ENCODE data around the gene GSKIP. TPM values are rescaled to one million over a fixed set of nuclear protein-coding genes. Genes with fewer than 3 reads are reported as not detected.
"Not testable (repeated sequence)": the region's sequence is repeated elsewhere in the genome, so short reads cannot be mapped to it uniquely, and the experiment has no call there.

GSKIP gene, protein sequence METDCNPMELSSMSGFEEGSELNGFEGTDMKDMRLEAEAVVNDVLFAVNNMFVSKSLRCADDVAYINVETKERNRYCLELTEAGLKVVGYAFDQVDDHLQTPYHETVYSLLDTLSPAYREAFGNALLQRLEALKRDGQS
- total RNA-seq = 10 to 100 TPM; 15.2 to 25.5 TPM

GRCh38 chr14:96362965-96363750, at the start of gene GSKIP, which contains the start of gene ATG2B:
GSKIP (plus strand) TSS chr14:96363526; CDS start chr14:96382248, 18,722 bp downstream.
ATG2B (minus strand) TSS chr14:96363341; CDS start chr14:96362976, 365 bp downstream.
- DNase-seq (ENCODE audit: low spot score) (peak; percentile 96), ATAC-seq (peak; percentile 96 to 97)
- H3K4me1 Mint-ChIP-seq (ENCODE audit: low read depth in 2 of 2) = peaks cover 39 to 45% of the 10 kb centered on the region in 2 donors
- no peaks in the 10 kb centered on the region for H3K27me3 Mint-ChIP-seq
- H3K4me3 Mint-ChIP-seq = peak within 1 kb of the TSS; percentile 92
- H3K9me3 Mint-ChIP-seq = no peaks in the 10 kb centered on the region
- peak within 1 kb of the TSS; percentile 87 to 89 for H3K27ac Mint-ChIP-seq
- no peaks in the 10 kb centered on the region for H3K36me3 Mint-ChIP-seq

DNA sequence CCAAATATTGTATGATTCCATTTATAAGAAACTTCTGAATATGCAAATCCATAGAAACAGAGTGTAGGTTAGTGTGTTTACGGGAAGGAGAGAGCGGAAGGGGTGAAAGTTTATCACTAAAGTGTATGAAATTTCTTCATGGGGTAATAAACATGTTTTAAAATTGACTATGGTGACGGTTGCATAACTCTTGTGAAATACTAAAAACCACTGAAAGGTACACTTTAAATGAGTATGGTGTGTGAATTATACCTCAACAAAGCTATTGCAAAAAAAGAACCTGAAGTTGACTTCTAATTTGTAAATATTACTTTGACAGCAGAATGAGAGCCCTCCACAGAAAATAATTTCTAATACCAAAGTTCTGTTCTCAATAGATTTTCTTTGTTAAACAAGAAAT, 47.2 kb upstream of the GSKIP start:
- DNase-seq (ENCODE audit: low spot score) (no peak), ATAC-seq (no peak)
- Mint-ChIP-seq H3K4me1 (ENCODE audit: low read depth in 2 of 2) (no peaks in the 10 kb centered on the region), H3K9me3 (no peaks in the 10 kb centered on the region), H3K4me3 (no peak overlapping the region), H3K27ac (no peak overlapping the region), H3K27me3 (no peaks in the 10 kb centered on the region), H3K36me3 (peaks cover 21% of the 10 kb centered on the region)

GRCh38 chr14:96318836-96319235, 44.5 kb upstream of the GSKIP start:
- H3K4me1 Mint-ChIP-seq (ENCODE audit: low read depth in 2 of 2) = no peaks in the 10 kb centered on the region
- DNase-seq (ENCODE audit: low spot score) (no peak), ATAC-seq (no peak)
- H3K9me3 Mint-ChIP-seq = no peaks in the 10 kb centered on the region
- H3K4me3 Mint-ChIP-seq = no peak overlapping the region
- H3K27ac Mint-ChIP-seq = no peak overlapping the region
- peaks cover 22% of the 10 kb centered on the region for H3K36me3 Mint-ChIP-seq
- no peaks in the 10 kb centered on the region for H3K27me3 Mint-ChIP-seq

DNA sequence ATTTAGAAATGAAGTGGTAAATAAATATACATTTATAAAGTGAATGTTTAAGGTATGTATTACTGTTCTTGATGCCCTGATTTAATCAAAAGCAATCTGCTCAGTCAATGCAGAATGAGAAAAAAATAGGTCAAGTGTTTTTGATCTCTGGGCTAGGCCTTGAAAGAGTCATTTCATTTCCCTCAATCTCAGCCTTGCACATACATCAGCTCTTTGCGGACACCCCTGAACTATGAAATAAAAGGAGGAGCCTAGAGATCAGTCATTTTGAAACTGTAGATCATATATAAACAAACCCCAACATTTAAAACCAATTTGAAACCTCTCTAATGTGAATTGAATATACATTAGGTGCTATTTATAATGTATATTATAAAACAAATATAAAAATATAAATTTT, 42.7 kb upstream of the GSKIP start:
- Mint-ChIP-seq H3K27me3 (no peaks in the 10 kb centered on the region), H3K27ac (no peak overlapping the region), H3K4me1 (ENCODE audit: low read depth in 2 of 2) (no peaks in the 10 kb centered on the region), H3K36me3 (peaks cover 24% of the 10 kb centered on the region), H3K9me3 (no peaks in the 10 kb centered on the region), H3K4me3 (no peak overlapping the region)
- ATAC-seq (no peak), DNase-seq (ENCODE audit: low spot score) (no peak)

GRCh38 chr14:96324219-96324618, 39.1 kb upstream of the GSKIP start:
- H3K36me3 Mint-ChIP-seq = peaks cover 12% of the 10 kb centered on the region
- no peaks in the 10 kb centered on the region for H3K9me3 Mint-ChIP-seq
- H3K27me3 Mint-ChIP-seq = no peaks in the 10 kb centered on the region
- H3K27ac Mint-ChIP-seq = no peak overlapping the region
- no peak overlapping the region for H3K4me3 Mint-ChIP-seq
- no peaks in the 10 kb centered on the region for H3K4me1 Mint-ChIP-seq (ENCODE audit: low read depth in 2 of 2)
- DNase-seq (ENCODE audit: low spot score) = no peak
- ATAC-seq = no peak

DNA sequence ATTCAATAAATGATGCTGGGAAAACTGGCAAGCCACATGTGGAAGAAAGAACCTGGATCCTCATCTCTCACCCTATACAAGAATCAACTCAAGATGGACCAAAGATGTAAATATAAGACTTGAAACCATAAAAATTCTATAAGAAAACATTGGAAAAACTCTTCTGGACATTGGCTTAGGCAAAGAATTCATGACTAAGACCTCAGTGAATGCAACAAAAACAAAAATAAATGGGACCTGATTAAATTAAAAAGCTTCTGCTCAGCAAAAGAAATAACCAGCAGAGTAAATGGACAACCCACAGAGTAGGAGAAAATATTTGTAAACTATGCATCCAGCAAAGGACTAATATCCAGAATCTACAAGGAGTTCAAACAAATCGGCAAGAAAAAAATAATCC, 24.8 kb upstream of the GSKIP start:
- DNase-seq (ENCODE audit: low spot score) = no peak
- H3K36me3 Mint-ChIP-seq = peaks cover 15% of the 10 kb centered on the region
- no peak overlapping the region for H3K4me3 Mint-ChIP-seq
- H3K27me3 Mint-ChIP-seq = no peaks in the 10 kb centered on the region
- ATAC-seq = no peak
- H3K9me3 Mint-ChIP-seq = no peaks in the 10 kb centered on the region
- peaks cover 0 to 2% of the 10 kb centered on the region in 2 donors for H3K4me1 Mint-ChIP-seq (ENCODE audit: low read depth in 2 of 2)
- no peak overlapping the region for H3K27ac Mint-ChIP-seq

DNA sequence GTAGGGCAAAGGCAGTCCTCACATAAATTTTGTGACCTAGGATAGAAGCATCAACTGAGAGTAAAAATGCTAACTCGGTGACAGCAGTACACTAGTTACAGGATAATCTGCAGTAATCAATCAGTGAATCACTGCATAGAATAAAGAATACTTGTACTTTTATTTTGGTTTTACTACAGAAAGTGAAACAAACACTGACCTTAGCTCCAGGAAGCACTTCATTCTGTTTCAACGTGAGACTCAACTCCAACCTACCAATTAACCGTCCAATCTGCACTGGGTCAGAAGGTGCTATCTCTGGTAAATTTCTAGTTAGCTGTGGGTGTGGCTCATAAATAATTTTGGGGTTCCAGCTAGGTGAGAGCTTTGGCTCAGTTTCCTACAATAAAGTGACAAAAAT, 22.0 kb upstream of the GSKIP start:
- H3K4me3 Mint-ChIP-seq = no peak overlapping the region
- peaks cover 0 to 2% of the 10 kb centered on the region in 2 donors for H3K4me1 Mint-ChIP-seq (ENCODE audit: low read depth in 2 of 2)
- H3K9me3 Mint-ChIP-seq = no peaks in the 10 kb centered on the region
- H3K27me3 Mint-ChIP-seq = no peaks in the 10 kb centered on the region
- DNase-seq (ENCODE audit: low spot score) (no peak), ATAC-seq (no peak)
- no peak overlapping the region for H3K27ac Mint-ChIP-seq
- peaks cover 15% of the 10 kb centered on the region for H3K36me3 Mint-ChIP-seq

DNA sequence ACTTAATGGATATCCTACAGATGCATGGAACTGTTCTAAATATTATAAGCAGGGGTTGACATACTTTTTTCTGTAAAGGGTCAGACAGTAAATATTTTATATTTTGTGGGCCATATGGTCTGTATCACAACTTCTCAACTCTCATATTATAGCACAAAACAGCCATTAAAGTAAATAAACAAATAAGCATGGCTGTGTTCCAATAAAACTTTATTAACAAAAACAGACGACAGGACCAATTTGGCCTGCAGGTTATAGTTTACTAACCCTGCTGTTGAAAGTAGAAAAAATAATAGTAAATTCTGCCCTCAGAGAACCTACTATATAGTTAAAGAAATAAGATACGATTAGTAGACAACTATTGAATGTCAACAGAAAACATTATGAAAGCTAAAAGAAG, 17.7 kb upstream of the GSKIP start:
- no peaks in the 10 kb centered on the region for H3K36me3 Mint-ChIP-seq
- H3K9me3 Mint-ChIP-seq = no peaks in the 10 kb centered on the region
- DNase-seq (ENCODE audit: low spot score) (no peak), ATAC-seq (no peak)
- H3K4me1 Mint-ChIP-seq (ENCODE audit: low read depth in 2 of 2) = peaks cover 12 to 18% of the 10 kb centered on the region in 2 donors
- no peak overlapping the region for H3K27ac Mint-ChIP-seq
- H3K4me3 Mint-ChIP-seq = no peak overlapping the region
- no peaks in the 10 kb centered on the region for H3K27me3 Mint-ChIP-seq

DNA sequence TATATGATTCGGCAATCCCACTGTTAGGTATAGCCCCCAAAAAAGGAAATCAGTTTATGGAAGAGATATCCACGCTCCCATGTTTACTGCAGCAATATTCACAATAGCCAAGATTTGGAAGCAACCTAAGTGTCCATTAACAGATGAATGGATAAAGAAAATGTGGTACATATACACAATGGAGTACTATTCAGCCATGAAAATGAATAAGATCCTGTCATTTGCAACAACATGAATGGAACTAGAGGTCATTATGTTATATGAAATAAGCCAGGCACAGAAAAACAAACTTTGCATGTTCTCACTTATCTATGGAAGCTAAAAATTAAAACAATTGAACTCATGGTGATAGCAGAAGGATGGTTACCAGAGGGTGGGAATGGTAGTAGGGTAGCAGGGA, 15.4 kb upstream of the GSKIP start:
- not testable (repeated sequence) for ATAC-seq; H3K27ac Mint-ChIP-seq; H3K36me3 Mint-ChIP-seq; H3K4me3 Mint-ChIP-seq; DNase-seq (ENCODE audit: low spot score); H3K27me3 Mint-ChIP-seq; H3K9me3 Mint-ChIP-seq
- H3K4me1 Mint-ChIP-seq (ENCODE audit: low read depth in 2 of 2) = peaks cover 12 to 23% of the 10 kb centered on the region in 2 donors

DNA sequence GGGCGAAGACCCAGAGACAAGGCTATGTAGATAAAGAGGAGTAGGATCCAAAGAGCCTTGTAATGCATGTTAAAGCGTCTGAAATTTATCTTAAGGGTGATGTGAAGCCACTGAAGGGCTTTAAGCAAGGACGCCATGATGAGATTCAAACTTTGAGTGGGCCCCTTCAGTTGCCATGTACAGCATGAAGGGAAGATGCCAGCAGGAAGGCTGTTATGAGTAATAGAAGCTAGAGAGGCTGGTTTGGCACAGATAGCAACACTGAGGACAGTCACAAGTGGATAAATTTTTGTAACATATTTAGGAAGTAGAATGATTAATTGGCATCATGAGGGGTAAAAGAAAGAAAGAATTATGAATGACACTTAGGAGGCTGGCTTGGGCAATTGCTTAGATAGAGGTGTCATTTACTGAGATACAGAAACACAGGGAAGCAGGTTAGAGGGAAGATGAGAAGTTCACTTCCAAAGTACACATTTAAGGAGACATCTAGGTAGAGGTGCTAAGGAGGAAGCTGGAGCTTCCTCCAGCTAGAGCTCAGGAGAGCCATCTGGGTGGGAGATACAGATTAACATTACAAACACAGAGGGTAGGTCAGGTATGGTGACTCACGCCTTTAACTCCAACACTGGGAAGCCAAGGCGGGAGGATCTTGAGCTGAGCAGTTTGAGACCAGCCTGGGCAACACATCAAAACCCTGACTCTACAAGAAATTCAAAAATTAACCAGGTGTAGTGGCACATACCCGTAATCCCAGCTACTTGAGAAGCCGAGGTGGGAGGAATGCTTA, 13.8 kb upstream of the GSKIP start:
- H3K9me3 Mint-ChIP-seq = no peaks in the 10 kb centered on the region

GRCh38 chr14:96351986-96352385, 11.3 kb upstream of the GSKIP start:
- peaks cover 14 to 25% of the 10 kb centered on the region in 2 donors for H3K4me1 Mint-ChIP-seq (ENCODE audit: low read depth in 2 of 2)
- no peaks in the 10 kb centered on the region for H3K36me3 Mint-ChIP-seq
- DNase-seq (ENCODE audit: low spot score) = no peak
- no peaks in the 10 kb centered on the region for H3K9me3 Mint-ChIP-seq
- ATAC-seq = no peak
- no peaks in the 10 kb centered on the region for H3K27me3 Mint-ChIP-seq
- no peak overlapping the region for H3K4me3 Mint-ChIP-seq
- no peak overlapping the region for H3K27ac Mint-ChIP-seq

More for the DNA sequence above, 13.8 kb upstream of the GSKIP start:
- H3K27ac Mint-ChIP-seq = no peak overlapping the region
- H3K27me3 Mint-ChIP-seq = no peaks in the 10 kb centered on the region
- no peak overlapping the region for H3K4me3 Mint-ChIP-seq
- H3K36me3 Mint-ChIP-seq = no peaks in the 10 kb centered on the region
- DNase-seq (ENCODE audit: low spot score) (no peak), ATAC-seq (peak in 1 of 2 donors; percentile 68)
- peaks cover 12 to 23% of the 10 kb centered on the region in 2 donors for H3K4me1 Mint-ChIP-seq (ENCODE audit: low read depth in 2 of 2)

GRCh38 chr14:96352708-96353107, 10.6 kb upstream of the GSKIP start:
- Mint-ChIP-seq H3K27me3 (no peaks in the 10 kb centered on the region), H3K9me3 (no peaks in the 10 kb centered on the region), H3K4me3 (no peak overlapping the region), H3K27ac (no peak overlapping the region), H3K36me3 (no peaks in the 10 kb centered on the region), H3K4me1 (ENCODE audit: low read depth in 2 of 2) (peaks cover 10 to 30% of the 10 kb centered on the region in 2 donors)
- ATAC-seq = no peak
- no peak for DNase-seq (ENCODE audit: low spot score)

GRCh38 chr14:96354246-96354645, 9.1 kb upstream of the GSKIP start:
- no peaks in the 10 kb centered on the region for H3K27me3 Mint-ChIP-seq
- peaks cover 7 to 23% of the 10 kb centered on the region in 2 donors for H3K4me1 Mint-ChIP-seq (ENCODE audit: low read depth in 2 of 2)
- no peaks in the 10 kb centered on the region for H3K9me3 Mint-ChIP-seq
- H3K27ac Mint-ChIP-seq = no peak overlapping the region
- no peaks in the 10 kb centered on the region for H3K36me3 Mint-ChIP-seq
- ATAC-seq = no peak
- no peak overlapping the region for H3K4me3 Mint-ChIP-seq
- DNase-seq (ENCODE audit: low spot score) = no peak

- ATAC-seq (no peak), DNase-seq (ENCODE audit: low spot score) (no peak)
- Mint-ChIP-seq H3K27me3 (no peaks in the 10 kb centered on the region), H3K36me3 (no peaks in the 10 kb centered on the region), H3K4me1 (ENCODE audit: low read depth in 2 of 2) (peaks cover 17 to 32% of the 10 kb centered on the region in 2 donors), H3K27ac (no peak overlapping the region), H3K9me3 (no peaks in the 10 kb centered on the region), H3K4me3 (no peak overlapping the region)
These were observed 6.1 kb upstream of the GSKIP start for GRCh38 chr14:96357216-96357615.

All from natural killer cell treated with Interleukin-12 subunit alpha and Interleukin-12 subunit beta and Interleukin-15 and Interleukin-18, amount 100 ng/mL, for 72 hours (primary cell).